GM12892 (cell line): ENCODE results near the gene SLC9A3.
"Not testable (repeated sequence)": the region's sequence is repeated elsewhere in the genome, so short reads cannot be mapped to it uniquely, and the experiment has no call there.

Experiments used
- DNase-seq: peaks from one replicate; pipeline ENCODE4 v3.0.0; 2011; ENCODE audit not compliant: insufficient read length
- FAIRE-seq: peaks from 2 replicates; lab custom pipeline; 2011; peaks lifted over from hg19 to GRCh38; lab: Jason Lieb, UNC
- POLR2A ChIP-seq: IDR thresholded peaks from 2 replicates; pipeline ENCODE4 v1.6.1; 2011; ENCODE audit warnings: low read depth, low read length, control low read depth
- POLR2AphosphoS5 ChIP-seq: IDR thresholded peaks from 2 replicates; pipeline ENCODE4 v1.6.1; 2011; ENCODE audit warnings: low read depth, low read length, control low read depth
- TAF1 ChIP-seq: IDR thresholded peaks from 2 replicates; pipeline ENCODE4 v1.6.1; 2011; ENCODE audit warnings: low read depth, mild to moderate bottlenecking, control low read depth, low read length, borderline replicate concordance

Gene SLC9A3

GRCh38 chr5:567664-568060 is 43.4 kb upstream of the SLC9A3 start:
- FAIRE-seq (no peak), DNase-seq (no peak)
- TF ChIP-seq POLR2A (no peak), POLR2AphosphoS5 (no peak), TAF1 (no peak)

- TF ChIP-seq TAF1 (no peak), POLR2AphosphoS5 (no peak), POLR2A (no peak)
- DNase-seq (no peak), FAIRE-seq (no peak)
Measured at GRCh38 chr5:566636-567309, 42.5 kb upstream of the SLC9A3 start.

- no peak for FAIRE-seq
- DNase-seq = no peak
- TF ChIP-seq POLR2A (no peak), TAF1 (no peak), POLR2AphosphoS5 (no peak)
Measured at GRCh38 chr5:565782-566440, 41.7 kb upstream of the SLC9A3 start.

GRCh38 chr5:561408-561807 is 37.2 kb upstream of the SLC9A3 start:
- no peak for FAIRE-seq
- no peak for DNase-seq

GRCh38 chr5:560792-561166 is 36.5 kb upstream of the SLC9A3 start:
- FAIRE-seq (no peak), DNase-seq (no peak)
- TF ChIP-seq POLR2A = no peak
- no peak for TF ChIP-seq TAF1
- no peak for TF ChIP-seq POLR2AphosphoS5

More at GRCh38 chr5:561408-561807, 37.2 kb upstream of the SLC9A3 start:
- TF ChIP-seq POLR2AphosphoS5 = no peak
- no peak for TF ChIP-seq TAF1
- TF ChIP-seq POLR2A = no peak

- DNase-seq (no peak), FAIRE-seq (no peak)
- TF ChIP-seq TAF1 = no peak
- TF ChIP-seq POLR2AphosphoS5 = no peak
- TF ChIP-seq POLR2A = no peak
Measured at GRCh38 chr5:558871-559503, 34.7 kb upstream of the SLC9A3 start.

- TF ChIP-seq POLR2AphosphoS5 (no peak), TAF1 (no peak), POLR2A (no peak)
- FAIRE-seq = no peak
- no peak for DNase-seq
Measured at GRCh38 chr5:558326-558725, 34.1 kb upstream of the SLC9A3 start.

GRCh38 chr5:557917-558316 is 33.7 kb upstream of the SLC9A3 start:
- not testable (repeated sequence) for DNase-seq, FAIRE-seq

- FAIRE-seq = no peak
- TF ChIP-seq POLR2A = no peak
- no peak for TF ChIP-seq POLR2AphosphoS5
- TF ChIP-seq TAF1 = no peak
- no peak for DNase-seq
Measured at GRCh38 chr5:556909-557441, 32.7 kb upstream of the SLC9A3 start.

- TF ChIP-seq POLR2AphosphoS5 (no peak), TAF1 (no peak), POLR2A (no peak)
- FAIRE-seq (no peak), DNase-seq (no peak)
Measured at GRCh38 chr5:555058-555623, 30.9 kb upstream of the SLC9A3 start.

- no peak for TF ChIP-seq TAF1
- DNase-seq (no peak), FAIRE-seq (no peak)
Measured at GRCh38 chr5:554284-554988, 30.2 kb upstream of the SLC9A3 start.
